ENCODE results near the gene FCHO2.

FCHO2 gene

DNA sequence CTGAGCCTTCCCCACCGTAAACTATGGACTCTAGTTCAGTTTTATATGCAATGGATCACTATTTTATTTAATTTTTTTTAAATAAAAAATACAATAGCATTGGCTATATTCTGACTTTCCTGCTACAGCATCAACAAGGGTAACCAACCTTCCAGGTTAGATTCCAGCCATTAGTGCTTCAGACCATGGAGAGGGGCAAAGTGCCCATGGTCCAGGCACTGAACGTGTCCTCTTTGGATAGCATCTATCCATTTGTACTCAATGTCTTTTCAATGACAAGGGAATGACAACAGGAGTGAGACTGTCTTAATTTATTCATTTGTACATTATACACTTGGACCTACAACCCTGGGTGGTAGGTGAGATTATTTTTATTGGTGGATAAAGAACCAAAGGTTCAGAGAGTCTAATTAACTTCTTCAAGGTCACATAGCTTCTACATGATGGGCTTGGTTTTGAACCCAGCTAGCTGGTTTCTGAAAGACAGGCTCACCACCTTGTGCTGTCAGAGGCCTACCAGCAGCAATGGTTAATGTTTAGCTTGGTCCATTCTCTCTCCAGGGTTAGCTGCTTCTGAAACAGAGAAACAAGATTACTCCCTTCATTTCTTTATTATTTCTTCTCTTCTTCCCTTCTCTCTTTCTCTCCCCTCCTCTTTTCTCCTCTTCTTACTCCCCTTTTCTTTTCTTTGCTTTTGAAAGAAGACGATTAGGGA, 176.0 kb downstream of the FCHO2 start:
- TF ChIP-seq FOXP2 (optimal IDR thresholded peaks at IDR 0.05; ENCODE audit: borderline replicate concordance, extremely low read depth, extremely low read length, insufficient read depth) (no peak), REST (IDR thresholded peaks at IDR 0.05; ENCODE audit: insufficient read depth in 1 of 2, low read depth in 2 of 2, low read length in 2 of 2) (0 out of 4 replicates have a peak, but pooled peaks of 1 of the 2 experiments have one; percentile 25)

GRCh38 chr5:73132759-73133158, 176.9 kb downstream of the FCHO2 start:
- no peak for TF ChIP-seq SIN3A (IDR thresholded peaks at IDR 0.05; ENCODE audit: borderline replicate concordance, insufficient read depth, low read length)
- TF ChIP-seq TAF1 (IDR thresholded peaks at IDR 0.05; ENCODE audit: borderline replicate concordance, insufficient read depth, low read length): no peak
- no peak for TF ChIP-seq FOXP2 (optimal IDR thresholded peaks at IDR 0.05; ENCODE audit: borderline replicate concordance, extremely low read depth, extremely low read length, insufficient read depth)
- TF ChIP-seq REST (IDR thresholded peaks at IDR 0.05; ENCODE audit: insufficient read depth in 1 of 2, low read depth in 2 of 2, low read length in 2 of 2): no peak
- no peak for TF ChIP-seq POLR2AphosphoS5 (IDR thresholded peaks at IDR 0.05; ENCODE audit: low read depth, low read length)

DNA sequence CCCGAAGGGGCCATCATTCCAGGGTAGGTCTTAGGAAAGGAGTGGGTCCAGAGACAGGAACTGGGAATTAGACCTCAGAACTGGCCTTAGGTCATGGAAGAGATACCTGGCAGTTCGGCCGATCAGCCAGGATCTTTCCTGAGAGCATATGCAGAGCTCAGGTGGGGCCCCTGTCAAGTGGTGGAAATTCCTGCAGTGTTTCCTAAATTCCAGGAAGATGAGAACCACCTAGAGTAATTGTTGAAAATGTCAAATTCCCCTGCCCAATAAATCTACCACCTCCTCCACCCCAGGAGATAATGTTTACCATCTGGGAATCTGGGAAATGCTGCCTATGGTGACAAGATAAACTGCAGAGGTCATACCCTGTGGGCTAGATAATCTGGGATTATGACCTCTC, 179.2 kb downstream of the FCHO2 start:
- TF ChIP-seq REST (IDR thresholded peaks at IDR 0.05; ENCODE audit: insufficient read depth in 1 of 2, low read depth in 2 of 2, low read length in 2 of 2): no peak
- no peak for TF ChIP-seq FOXP2 (optimal IDR thresholded peaks at IDR 0.05; ENCODE audit: borderline replicate concordance, extremely low read depth, extremely low read length, insufficient read depth)
- no peak for TF ChIP-seq TAF1 (IDR thresholded peaks at IDR 0.05; ENCODE audit: borderline replicate concordance, insufficient read depth, low read length)
- TF ChIP-seq SIN3A (IDR thresholded peaks at IDR 0.05; ENCODE audit: borderline replicate concordance, insufficient read depth, low read length): no peak
- TF ChIP-seq POLR2AphosphoS5 (IDR thresholded peaks at IDR 0.05; ENCODE audit: low read depth, low read length): no peak

DNA sequence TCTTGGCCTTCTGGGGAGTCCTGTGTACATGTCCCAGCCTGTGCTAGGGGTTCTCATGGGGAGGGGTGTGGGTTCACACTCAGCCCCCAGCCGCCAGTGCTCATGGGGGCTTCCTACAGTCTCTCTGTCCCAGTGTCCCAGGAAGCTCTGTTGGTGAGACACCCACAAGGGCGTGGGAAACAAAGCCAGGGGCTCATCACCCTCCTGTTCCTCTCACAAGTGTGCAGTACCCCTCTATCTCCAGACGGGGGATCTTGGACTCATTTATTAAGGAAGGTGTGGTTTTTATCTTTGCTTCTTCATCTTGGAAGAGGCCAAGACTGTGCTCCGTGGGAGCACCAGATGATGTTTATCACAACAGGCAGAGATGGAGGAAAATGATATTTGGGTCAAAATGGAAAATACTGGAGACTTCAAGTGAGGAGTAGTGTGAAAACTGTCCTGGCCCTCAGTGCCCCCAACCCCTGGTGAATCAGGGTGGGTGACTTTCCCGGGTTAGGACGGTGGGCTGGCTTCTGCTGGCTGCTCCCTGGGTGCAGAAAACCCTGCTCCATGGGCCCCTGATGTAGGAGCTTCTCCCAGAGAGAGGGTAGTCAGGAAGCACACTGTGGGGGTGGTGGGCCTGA, 179.7 kb downstream of the FCHO2 start:
- no peak for TF ChIP-seq POLR2AphosphoS5 (IDR thresholded peaks at IDR 0.05; ENCODE audit: low read depth, low read length)
- no peak for TF ChIP-seq FOXP2 (optimal IDR thresholded peaks at IDR 0.05; ENCODE audit: borderline replicate concordance, extremely low read depth, extremely low read length, insufficient read depth)
- TF ChIP-seq SIN3A (IDR thresholded peaks at IDR 0.05; ENCODE audit: borderline replicate concordance, insufficient read depth, low read length): no peak
- TF ChIP-seq TAF1 (IDR thresholded peaks at IDR 0.05; ENCODE audit: borderline replicate concordance, insufficient read depth, low read length): no peak
- no peak for TF ChIP-seq REST (IDR thresholded peaks at IDR 0.05; ENCODE audit: insufficient read depth in 1 of 2, low read depth in 2 of 2, low read length in 2 of 2)
